Fibroblast of lung (primary cell): ENCODE data around the gene EFHD1.

ENCODE experiments used
- EZH2 ChIP-seq: IDR thresholded peaks from 2 replicates; pipeline ENCODE4 v1.5.1; 2012; ENCODE audit warnings: low read length, control low read depth, mild to moderate bottlenecking; ENCODE audit errors: missing control alignments
- TF ChIP-seq, protein P1 (sequence below), 2 donors: IDR thresholded peaks in 1 of 2; conservative IDR thresholded peaks in 1 of 2; 1 replicate in 1 of 2; 2 replicates in 1 of 2; pipeline ENCODE4 v1.5.1; 2011 to 2012; ENCODE audit warnings: low read length in 2 of 2, control low read depth in 1 of 2, inconsistent platforms in 1 of 2, low read depth in 1 of 2, mild to moderate bottlenecking in 1 of 2

DNA sequence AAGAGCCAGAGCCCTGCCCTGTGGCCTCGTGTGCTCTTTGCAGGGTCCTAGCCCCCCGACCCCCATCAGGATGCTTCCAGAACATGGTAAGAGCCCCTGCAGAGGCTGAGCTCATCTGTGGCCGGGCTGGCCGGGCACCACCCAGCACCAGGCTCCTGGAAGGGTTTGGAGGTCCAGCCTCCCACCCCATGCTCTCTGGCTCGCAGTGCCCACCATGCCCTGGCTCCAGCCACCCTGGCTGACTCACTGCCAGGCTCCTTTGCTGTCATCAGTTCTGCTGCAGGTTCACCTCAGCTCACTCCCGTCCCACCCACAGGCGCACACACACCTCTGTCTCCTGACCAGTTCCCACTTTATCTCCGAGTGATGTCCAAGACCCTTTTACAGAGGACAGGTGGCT lies 45.4 kb upstream of the EFHD1 start:
- TF ChIP-seq, protein P1, sequence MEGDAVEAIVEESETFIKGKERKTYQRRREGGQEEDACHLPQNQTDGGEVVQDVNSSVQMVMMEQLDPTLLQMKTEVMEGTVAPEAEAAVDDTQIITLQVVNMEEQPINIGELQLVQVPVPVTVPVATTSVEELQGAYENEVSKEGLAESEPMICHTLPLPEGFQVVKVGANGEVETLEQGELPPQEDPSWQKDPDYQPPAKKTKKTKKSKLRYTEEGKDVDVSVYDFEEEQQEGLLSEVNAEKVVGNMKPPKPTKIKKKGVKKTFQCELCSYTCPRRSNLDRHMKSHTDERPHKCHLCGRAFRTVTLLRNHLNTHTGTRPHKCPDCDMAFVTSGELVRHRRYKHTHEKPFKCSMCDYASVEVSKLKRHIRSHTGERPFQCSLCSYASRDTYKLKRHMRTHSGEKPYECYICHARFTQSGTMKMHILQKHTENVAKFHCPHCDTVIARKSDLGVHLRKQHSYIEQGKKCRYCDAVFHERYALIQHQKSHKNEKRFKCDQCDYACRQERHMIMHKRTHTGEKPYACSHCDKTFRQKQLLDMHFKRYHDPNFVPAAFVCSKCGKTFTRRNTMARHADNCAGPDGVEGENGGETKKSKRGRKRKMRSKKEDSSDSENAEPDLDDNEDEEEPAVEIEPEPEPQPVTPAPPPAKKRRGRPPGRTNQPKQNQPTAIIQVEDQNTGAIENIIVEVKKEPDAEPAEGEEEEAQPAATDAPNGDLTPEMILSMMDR (conservative IDR thresholded peaks at IDR 0.05 in 1 of 2, IDR thresholded peaks at IDR 0.05 in 1 of 2; ENCODE audit: low read depth in 1 of 2, low read length in 2 of 2), result no peak
- TF ChIP-seq EZH2, result no peak
